Panc1 (cell line): Measurements from ENCODE around the gene INSC.

Experiments
- POLR2AphosphoS5 ChIP-seq: IDR thresholded peaks from 2 replicates; pipeline ENCODE4 v1.6.1; 2012; ENCODE audit warnings: mild to moderate bottlenecking, low read depth, low read length, moderate library complexity
- SIN3A ChIP-seq: IDR thresholded peaks from 2 replicates; pipeline ENCODE4 v1.6.1; 2012; ENCODE audit warnings: low read depth, mild to moderate bottlenecking, low read length, moderate library complexity, borderline replicate concordance; ENCODE audit not compliant: insufficient read depth
- TCF7L2 ChIP-seq: IDR thresholded peaks from 2 replicates; pipeline ENCODE4 v1.6.1; 2011; ENCODE audit warnings: mild to moderate bottlenecking, low read depth, low read length, inconsistent platforms
- TF ChIP-seq, protein P1 (sequence below): fragments of 450-650 bp; IDR thresholded peaks from 2 replicates; pipeline ENCODE4 v1.5.1; 2017; ENCODE audit warnings: mild to moderate bottlenecking
- TF ChIP-seq, protein P2 (sequence below), 2 experiments: IDR thresholded peaks; 2 replicates each; pipeline ENCODE4 v1.6.1; 2011 to 2012; ENCODE audit warnings: low read depth in 2 of 2, control low read depth in 1 of 2, low read length in 1 of 2, mild to moderate bottlenecking in 1 of 2, moderate library complexity in 1 of 2; ENCODE audit not compliant: insufficient read depth in 1 of 2

DNA sequence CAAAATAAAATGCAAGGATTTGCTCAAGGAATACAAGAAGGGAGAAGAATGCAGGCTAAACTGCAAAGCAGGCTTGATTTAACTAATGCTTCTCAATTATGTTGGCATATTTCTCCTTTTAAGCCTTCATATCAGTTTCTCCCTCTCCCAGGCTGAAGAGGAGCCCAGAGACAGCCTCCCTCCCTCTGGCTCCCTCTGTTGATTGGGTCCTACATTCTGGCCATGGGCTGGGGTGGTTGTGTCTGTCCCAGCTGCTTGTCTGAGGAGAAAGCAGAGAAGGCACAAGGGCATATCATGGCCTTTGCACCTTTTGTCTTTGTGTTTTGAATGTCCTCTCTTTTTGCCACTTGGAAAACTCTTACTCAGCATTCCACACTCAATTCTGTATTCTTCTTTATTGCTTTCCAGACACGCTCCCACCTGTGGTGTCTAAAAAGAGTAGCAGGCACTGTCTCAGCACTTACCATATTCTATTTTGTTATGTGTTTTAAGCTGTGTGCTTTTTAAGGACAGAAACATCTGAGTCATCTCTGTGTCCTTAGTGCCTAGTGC is 77.4 kb downstream of the INSC start:
- TF ChIP-seq, protein P1, sequence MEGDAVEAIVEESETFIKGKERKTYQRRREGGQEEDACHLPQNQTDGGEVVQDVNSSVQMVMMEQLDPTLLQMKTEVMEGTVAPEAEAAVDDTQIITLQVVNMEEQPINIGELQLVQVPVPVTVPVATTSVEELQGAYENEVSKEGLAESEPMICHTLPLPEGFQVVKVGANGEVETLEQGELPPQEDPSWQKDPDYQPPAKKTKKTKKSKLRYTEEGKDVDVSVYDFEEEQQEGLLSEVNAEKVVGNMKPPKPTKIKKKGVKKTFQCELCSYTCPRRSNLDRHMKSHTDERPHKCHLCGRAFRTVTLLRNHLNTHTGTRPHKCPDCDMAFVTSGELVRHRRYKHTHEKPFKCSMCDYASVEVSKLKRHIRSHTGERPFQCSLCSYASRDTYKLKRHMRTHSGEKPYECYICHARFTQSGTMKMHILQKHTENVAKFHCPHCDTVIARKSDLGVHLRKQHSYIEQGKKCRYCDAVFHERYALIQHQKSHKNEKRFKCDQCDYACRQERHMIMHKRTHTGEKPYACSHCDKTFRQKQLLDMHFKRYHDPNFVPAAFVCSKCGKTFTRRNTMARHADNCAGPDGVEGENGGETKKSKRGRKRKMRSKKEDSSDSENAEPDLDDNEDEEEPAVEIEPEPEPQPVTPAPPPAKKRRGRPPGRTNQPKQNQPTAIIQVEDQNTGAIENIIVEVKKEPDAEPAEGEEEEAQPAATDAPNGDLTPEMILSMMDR: no peak
- TF ChIP-seq, protein P2, sequence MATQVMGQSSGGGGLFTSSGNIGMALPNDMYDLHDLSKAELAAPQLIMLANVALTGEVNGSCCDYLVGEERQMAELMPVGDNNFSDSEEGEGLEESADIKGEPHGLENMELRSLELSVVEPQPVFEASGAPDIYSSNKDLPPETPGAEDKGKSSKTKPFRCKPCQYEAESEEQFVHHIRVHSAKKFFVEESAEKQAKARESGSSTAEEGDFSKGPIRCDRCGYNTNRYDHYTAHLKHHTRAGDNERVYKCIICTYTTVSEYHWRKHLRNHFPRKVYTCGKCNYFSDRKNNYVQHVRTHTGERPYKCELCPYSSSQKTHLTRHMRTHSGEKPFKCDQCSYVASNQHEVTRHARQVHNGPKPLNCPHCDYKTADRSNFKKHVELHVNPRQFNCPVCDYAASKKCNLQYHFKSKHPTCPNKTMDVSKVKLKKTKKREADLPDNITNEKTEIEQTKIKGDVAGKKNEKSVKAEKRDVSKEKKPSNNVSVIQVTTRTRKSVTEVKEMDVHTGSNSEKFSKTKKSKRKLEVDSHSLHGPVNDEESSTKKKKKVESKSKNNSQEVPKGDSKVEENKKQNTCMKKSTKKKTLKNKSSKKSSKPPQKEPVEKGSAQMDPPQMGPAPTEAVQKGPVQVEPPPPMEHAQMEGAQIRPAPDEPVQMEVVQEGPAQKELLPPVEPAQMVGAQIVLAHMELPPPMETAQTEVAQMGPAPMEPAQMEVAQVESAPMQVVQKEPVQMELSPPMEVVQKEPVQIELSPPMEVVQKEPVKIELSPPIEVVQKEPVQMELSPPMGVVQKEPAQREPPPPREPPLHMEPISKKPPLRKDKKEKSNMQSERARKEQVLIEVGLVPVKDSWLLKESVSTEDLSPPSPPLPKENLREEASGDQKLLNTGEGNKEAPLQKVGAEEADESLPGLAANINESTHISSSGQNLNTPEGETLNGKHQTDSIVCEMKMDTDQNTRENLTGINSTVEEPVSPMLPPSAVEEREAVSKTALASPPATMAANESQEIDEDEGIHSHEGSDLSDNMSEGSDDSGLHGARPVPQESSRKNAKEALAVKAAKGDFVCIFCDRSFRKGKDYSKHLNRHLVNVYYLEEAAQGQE (IDR thresholded peaks at IDR 0.05; ENCODE audit: insufficient read depth in 1 of 2, low read depth in 2 of 2, low read length in 1 of 2): no peak
- TF ChIP-seq SIN3A (no peak), POLR2AphosphoS5 (no peak), TCF7L2 (no peak)
